T-helper 2 cell treated with Interferon-gamma antibody and Interleukin-4, amounts not matched to agents 100 ng/mL and 5 ng/mL, for 36 hours (primary cell): Measurements from ENCODE around the gene SAP130. TPM values are rescaled to one million over a fixed set of nuclear protein-coding genes. Genes with fewer than 3 reads are reported as not detected.
"Not testable (repeated sequence)": the region's sequence is repeated elsewhere in the genome, so short reads cannot be mapped to it uniquely, and the experiment has no call there.

ENCODE experiments used
- intact Hi-C: fragments of 100-400 bp; cut with micrococcal nuclease; formaldehyde crosslinking; loops from one replicate; pipeline ENCODE4 v1.15.1; 2023
- total RNA-seq: library from RNA; stranded (reverse); gene quantifications from 2 replicates; pipeline ENCODE4 v1.2.3, GENCODE V29; 2022

The SAP130 gene
- total RNA-seq, 1 donor from 2014 or later: 36.6 TPM

DNA sequence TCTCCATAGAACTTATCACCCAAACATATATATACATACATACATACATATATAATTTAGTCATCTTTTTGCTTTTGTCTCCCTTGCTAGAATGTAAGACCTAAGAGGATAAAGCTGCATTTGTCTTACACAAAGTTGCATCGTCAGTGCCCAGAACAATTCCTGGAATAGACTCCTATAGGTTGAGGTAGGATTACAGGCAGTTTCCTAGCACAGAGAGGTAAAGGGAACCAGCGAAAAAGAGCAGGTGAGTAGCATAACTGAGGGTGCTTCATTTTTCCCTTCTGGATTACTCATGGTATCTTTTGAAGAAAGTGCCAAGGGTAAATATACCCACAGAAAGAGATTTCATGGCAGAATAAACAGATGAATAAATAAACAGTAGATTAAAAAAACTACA lies 74.0 kb downstream of the SAP130 start:
- intact Hi-C loops: no loop called here

DNA sequence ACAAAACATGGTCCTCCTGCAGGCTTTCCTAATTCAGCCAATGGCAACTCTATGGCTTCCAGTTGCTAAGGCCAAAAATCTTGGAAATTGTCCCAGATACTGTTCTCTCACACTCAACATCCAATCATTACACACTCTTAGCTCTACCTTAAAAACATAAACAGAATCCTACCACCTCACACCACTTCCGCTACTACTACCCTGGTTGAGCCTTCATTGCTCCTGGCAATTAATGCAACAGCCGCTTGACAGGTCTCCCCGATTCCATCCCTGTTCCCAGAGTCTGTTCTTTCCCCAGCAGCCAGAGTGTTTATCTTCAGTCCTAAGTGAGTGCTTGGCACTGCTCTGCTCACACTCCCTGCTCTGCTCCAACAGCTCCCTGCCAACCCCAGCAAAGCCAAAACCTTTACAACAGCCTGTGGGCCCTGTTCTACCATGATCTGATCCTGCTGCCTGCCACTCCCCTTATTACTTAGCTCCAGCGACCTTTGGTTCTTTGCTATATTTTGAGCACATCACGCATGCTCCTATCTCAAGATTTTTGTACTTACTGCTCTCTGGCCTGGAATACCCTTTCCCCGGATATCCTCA lies 74.6 kb downstream of the SAP130 start:
- intact Hi-C loops: no loop called here

DNA sequence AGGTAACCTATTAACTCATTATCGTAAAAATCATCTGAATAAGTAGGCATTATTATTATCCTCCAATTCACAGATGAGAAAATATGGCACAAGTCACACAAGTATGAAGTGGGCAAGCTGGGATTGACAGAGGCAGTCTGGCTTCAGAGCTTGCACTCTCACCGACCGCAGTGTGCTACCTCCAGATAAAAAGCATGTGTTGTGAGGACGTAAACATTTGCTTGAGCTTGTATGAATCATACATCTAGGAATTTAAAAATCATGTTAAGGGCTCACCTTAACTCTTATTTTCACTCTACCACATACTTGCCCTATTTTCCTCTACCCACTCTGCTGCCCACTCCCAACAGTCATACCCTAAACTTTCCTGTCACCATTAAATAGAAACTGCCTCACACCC lies 76.8 kb downstream of the SAP130 start:
- intact Hi-C loops: no loop called here

DNA sequence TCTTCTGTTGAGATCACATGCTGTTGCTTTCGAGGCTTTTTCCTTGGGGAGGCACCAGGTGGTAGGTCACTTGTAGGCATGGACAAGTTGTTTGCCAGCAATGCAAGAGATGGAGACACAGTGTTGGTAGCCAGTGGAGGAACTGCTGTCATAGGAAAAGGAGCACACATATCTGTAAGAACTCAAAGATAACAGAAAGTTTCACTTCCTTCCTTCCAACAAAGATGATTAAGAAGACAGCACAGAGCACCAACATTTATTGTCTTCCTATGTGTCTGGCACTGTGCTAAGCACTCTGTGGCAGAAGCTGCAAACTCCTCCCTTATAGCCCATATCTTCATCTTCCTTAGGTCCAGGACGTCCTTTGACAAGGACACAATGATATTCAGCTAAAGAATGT lies 77.6 kb downstream of the SAP130 start:
- intact Hi-C loops: no loop called here

DNA sequence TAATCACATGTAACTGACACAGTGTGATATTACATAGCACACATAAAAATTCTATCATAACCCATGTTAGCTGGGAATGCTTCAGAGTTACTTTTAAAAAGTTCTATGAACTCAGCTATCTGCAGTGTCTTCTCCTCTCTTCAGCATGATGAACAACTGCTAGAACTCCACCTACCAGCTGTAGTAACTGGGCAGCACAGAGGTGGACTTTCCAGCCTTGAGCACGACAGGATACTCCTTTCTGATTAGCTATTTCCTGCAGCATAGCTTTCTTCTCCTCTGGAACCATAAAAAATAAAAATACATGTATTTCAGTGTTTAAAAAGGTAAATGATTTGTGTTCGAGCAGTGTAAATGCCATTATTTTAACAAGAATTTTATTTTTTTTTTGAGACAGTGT lies 82.6 kb downstream of the SAP130 start:
- intact Hi-C loops: no loop called here

DNA sequence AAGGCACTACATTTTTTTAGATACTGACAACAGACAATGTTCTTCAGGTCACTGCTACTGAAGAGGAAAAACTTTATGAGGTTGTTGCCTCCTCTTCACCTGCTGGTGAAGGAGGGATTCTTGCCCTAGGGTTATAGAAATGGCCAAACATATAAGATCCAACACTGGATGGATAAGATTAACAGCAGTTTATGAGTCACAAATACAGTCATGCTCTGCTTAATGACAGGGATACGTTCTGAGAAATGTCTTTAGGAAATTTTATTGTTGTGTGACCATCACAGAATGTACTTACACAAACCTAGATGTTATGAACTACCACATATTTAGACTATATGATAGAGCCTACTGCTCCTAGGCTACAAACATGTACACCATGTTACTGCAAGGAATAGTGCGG lies 84.7 kb downstream of the SAP130 start:
- intact Hi-C loops: no loop called here

DNA sequence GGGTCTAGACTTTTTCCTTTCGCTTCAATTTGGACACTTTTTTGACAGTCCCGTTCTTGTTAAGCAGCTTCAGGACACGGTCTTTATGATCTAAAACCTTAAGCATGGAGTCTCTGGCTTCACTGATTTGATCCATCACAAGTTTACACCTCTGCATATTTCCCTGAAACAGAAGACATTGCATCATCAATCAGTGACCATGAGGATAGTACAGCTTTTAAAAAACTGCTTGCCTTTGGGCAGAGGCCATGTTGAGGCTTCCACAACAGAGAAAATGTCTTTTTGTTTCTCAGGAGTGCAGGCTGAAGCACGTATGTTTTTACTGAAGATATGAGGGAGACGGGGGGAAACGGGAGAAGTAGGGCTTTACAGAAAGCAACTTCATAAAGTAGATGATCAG lies 85.9 kb downstream of the SAP130 start:
- intact Hi-C loops: no loop called here

DNA sequence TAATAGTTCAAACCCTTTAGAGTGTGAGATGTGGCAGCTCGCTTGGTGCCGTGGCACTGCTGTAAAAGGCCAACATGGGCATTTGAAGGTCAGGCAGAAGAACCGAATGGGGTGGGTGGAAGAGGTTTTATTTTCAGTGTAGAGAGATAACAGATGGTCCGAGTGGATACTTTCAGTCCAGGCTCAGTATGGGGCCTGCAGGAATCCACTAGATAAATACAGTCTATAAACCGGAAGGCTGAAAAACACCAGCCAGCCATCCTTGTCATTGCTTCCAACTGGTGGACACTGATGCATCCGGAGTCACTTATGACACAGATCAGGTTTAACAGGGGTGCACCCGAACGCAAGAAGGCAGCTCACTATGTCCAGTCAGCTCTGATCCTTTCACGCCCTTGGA lies 86.4 kb downstream of the SAP130 start:
- intact Hi-C loops: no loop called here

DNA sequence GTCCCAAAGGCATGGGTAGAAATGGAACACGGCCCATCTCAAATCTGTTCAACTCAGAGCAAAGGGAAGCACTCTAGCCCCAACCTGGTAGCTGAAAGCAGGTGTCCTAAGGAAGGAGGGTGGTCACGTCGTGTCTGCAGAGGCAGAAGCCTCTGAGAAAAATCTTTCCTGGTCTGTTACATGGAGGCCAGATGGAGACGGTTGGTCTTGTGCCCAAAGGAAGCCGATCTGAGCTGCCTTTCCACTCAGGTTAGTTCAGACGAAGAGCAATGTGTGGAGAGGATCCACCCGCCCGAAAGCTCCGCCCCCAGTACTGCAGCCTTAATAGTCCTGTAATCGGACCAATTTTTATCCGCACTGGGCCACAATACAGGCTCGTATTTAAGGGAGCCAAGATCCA lies 87.2 kb downstream of the SAP130 start:
- intact Hi-C loops: no loop called here

DNA sequence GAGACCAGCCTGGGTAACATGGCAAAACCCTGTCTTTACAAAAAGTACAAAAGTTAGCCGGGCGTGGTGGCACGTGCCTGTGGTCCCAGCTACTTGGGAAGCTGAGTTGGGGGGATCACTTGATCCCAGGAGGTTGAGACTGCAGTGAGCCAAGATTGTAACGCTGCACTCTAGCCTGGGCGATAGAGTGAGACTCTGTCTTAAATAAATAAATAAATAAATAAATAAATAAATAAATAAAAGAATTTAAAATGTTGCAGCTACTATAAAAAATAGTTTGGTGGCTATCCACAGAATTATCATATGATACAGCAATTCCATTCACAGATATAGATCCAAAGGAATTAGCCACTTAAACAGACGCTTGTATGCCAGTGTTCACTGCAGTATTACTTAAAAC lies 92.5 kb downstream of the SAP130 start:
- intact Hi-C loops: no loop called here

DNA sequence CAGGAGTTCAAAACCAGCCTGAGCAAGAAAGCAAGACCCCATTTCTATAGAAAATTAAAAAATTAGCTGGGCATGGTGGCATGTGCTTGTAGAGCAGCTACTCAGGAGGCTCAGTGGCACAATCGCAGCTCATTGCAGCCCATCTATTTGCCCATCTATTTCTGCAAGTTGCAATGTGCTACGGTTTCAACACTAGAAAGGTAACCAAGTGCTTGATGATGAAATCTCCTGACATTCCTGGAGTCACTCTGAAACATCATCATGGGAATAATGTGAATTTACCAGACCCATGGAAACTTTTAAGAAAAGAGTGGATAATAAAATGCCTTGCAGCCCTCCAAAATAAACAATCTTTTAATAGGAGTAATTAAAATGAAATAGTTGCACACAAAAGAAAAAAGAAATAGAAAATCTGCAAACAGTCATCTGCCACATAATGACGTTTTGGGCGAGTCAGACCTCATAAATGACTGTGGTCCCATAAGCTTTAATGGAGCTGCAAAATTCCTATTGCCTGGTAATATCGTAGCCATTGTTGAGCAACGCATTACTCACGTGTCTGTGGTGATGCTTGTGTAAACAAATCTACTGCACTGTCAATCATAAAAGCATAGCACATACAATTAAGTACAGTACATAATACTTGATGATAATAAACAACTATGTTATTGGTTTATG lies 95.5 kb downstream of the SAP130 start:
- intact Hi-C loops: no loop called here

DNA sequence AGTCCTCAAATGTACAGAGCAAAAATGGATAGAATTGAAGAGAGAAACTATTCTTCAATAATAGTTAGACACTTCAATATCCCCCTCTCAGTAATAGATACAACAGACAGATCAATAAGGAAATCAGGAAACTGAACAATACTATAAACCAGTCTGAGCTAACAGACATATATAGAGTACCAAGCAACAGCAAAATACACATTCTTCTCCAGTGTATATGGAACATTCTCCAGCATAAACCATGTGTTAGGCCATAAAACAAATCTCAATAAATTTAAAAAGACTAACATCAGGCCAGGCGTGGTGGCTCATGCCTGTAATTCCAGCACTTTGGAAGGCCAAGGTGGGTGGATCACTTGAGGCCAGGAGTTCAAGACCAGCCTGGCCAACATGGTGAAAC lies 98.4 kb downstream of the SAP130 start:
- intact Hi-C loops: no loop called here

DNA sequence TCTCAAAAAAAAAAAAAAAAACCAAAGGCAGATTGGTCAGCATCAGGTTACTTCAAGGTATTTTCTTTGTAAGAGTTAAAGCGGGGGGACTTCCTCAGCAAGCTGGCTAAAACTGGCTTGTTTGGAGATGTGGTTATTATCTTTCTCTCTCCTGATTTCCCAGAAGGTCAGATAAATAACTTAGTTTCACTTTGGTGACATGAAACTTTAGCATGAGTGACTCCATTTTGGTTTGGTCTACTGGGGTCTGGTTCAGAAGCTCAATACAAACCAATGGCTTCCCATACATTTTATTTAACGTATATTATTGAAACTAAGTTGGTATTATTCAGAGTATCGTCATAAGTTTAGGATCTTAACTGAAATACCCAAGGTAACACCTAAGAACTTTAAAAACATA lies 100.5 kb downstream of the SAP130 start:
- intact Hi-C loops: no loop called here

DNA sequence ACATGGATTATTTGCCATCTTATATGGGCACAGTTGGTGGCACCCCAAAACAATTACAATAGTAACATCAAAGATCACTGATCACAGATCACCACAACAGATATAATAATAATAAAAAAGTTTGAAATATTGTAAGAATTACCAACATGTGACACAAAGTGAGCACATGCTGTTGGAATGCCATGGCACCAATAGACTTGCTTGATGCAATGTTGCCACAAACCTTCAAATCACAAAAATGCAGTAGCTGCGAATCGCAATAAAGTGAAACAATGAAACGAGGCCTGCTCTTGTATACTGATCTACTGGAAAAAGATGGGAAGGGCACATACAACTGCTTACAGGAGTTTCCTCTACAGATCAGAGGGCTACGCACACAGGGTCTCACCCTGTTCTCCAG lies 109.9 kb downstream of the SAP130 start:
- intact Hi-C loops: no loop called here

DNA sequence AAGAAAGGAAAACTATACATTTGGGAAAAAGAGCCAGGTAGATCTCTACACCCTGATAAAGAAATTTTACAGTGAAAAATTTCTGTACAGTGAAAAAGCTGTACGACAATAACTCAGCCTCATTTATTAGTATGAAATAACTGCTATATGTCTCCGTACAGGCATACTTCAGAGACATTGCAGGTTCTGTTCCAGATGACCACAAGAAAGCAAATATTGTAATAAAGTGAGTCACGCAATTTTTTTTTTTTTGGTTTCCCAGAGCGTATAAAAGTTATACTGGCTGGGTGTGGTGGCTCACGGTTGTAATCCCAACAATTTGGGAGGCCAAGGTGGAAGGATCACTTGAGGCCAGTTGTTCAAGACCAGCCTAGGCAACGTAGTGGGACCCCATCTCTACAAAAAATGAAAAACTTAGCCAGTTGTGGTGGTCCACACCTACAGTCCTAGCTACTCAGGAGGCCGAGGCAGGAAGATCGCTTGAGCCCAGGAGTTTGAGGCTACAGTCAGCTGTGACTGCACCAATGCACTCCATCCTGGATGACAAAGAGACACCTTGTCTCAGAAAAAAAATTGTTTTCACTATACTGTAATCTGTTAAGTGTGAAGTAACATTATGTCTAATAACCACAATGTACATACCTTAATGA lies 113.9 kb downstream of the SAP130 start:
- intact Hi-C loops: no loop called here

DNA sequence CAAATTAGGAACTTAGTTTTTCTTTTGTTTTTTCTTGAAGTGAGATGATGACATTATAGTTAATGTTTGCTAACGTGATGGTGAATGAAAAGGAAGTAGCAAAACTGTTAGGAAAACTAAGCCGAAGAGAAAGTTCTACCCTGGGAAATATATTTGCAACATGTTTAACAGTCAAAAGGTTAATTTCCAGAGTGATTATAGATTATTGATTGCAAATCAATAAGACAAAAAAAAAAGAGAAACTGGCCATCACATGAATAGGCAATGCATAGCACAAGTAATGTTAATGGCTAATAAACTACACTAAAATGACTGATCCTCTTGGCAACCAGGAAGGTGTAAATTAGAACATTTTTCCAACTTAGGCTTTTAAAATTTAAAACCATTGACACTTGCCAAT lies 116.1 kb downstream of the SAP130 start:
- intact Hi-C loops: no loop called here

DNA sequence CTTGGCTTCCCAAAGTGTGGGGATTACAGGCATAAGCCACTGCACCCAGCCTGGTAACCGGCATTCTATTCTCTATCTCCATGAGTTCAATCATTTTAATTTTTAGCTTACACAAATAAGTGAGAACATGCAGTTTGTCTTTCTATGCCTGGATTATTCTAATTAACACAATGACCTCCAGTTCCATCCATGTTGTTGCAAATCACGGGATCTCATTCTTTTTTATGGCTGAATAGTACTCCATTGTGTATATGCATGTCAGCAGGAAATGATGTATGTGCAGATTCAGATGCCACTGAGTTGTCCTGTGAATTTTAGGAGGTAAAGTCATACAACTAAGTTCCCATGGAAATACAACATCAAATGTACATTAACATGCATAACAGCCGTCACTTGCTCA lies 117.4 kb downstream of the SAP130 start:
- intact Hi-C loops: no loop called here

DNA sequence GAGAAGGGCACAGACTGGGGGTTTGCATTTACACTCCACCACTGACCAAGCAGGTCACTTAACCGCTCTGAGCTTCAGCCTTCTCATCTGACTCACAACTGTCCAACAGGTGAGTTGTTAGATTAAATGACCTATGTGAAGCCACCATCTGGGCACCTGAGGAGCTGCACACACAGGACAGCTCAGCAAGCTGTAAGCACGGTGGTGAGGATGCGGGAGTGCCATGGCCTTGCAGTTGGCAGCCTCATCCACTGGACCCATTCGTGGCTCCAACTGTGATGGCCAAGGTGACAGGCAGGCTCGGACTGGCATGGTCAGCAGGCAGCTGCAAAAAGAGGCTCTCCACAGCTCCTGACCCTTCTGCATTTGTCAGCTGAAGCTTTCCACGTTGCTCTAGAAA lies 118.8 kb downstream of the SAP130 start:
- intact Hi-C loops: no loop called here

DNA sequence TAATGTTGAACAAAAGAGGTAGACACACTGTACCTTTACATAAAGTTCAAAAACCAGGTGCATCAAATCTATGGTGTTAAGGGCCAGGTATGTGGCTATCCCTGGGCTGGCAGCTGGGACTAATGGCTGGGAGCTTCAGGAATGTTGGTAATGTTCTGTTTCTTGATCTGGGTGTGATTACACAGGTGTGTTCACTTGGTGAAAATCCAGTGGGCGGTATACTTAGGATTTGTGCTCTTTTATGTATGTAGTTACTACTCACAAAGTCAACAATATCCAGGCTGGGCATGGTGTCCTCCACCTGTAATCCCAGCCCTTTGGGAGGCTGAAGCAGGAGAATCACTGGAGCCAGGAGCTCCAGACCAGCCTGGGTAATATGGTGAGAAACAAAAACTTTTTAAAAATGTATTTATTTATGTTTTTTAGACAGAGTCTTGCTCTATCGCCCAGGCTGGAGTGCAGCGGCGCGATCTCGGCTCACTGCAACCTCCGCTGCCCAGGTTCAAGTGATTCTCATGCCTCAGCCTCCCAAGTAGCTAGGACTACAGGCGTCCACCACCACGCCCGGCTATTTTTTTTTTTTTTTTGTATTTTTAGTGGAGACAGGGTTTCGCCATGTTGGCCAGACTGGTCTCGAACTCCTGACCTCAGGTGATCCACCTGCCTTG lies 120.0 kb downstream of the SAP130 start:
- intact Hi-C loops: not testable (repeated sequence)

DNA sequence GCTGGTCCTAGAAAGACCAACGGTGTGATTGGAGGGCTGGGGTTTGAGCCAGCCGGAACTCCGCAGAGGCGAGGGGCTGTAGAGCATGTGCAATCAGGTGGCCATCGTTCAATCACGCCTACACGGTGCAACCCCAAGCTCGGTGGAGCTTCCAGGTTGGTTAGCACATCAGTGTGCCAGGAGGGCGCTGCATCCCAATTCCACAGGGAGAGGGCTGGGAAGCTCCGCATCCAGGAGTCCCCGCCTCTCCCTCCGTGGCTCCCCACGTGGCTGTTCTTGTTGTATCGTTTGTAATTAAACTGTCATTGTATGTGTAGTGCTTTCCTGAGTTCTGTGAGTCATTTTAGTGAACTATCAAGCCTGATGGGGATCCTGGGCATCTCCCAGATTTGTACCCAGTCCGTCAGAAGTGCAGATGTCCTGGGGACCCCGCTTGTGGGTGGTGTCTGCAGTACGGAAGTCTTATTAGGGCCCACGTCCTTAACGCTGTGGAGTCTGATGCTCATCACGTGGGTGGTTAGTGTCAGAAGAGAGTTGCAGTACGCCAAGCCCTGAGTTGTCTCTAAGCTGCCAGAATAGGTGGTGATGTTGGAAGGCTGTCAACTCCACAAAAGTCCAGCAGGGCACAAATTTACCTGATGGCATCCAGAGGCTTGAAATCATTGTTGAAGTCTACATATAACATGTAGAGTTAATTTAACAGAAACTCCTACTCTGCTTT lies 121.5 kb downstream of the SAP130 start:
- intact Hi-C loops: no loop called here

DNA sequence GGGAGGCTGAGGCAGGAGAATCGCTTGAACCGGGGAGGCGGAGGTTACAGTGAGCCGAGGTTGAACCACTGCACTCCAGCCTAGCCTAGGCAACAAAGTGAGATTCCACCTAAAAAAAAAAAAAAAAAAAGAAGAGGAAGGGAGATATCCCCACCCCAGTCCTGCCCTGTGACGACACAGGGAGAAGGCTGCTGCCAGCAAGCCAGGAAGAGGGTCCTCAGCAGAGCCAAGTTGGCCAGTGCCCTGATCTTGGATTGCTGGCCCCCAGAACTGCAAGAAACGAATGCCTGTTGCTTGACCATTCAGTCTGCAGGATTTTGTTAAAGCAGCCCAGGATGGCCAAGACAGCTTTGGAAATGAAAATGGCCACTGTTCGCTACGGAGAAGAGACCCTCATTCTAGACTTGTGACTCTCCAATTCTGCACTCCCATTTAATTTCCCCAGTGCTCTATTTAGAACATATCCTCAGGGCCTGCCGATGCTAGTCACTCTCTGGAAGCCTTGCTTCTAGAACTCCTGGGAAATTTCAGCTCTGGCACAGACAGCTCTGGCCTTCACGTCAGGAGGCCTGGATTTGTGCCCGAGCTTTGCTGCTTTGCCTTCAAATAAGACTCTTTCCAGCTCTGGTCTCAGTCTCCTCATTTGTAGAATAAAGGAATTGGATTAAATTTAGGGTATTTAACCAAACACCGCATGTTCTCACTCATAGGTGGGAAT lies 126.4 kb downstream of the SAP130 start:
- intact Hi-C loops: no loop called here
